NB4 (cell line): ENCODE data around the gene IL13.

ENCODE experiments used
- DNase-seq: peaks from one replicate; pipeline ENCODE4 v3.0.0; 2010; ENCODE audit warnings: low read depth
- H3K4me3 ChIP-seq: one replicate; pipeline ENCODE4 v1.5.1; 2011; ENCODE audit warnings: mild to moderate bottlenecking, low read depth, low read length, moderate library complexity
- CTCF ChIP-seq: IDR thresholded peaks from one replicate; pipeline ENCODE4 v1.5.1; 2012; ENCODE audit warnings: low read depth, low read length
- MAX ChIP-seq: IDR thresholded peaks from 2 replicates; pipeline ENCODE4 v1.6.1; 2011; ENCODE audit warnings: low read depth, low read length
- MYC ChIP-seq: IDR thresholded peaks from 2 replicates; pipeline ENCODE4 v1.6.1; 2011; ENCODE audit warnings: low read depth, low read length
- POLR2A ChIP-seq: IDR thresholded peaks from 2 replicates; pipeline ENCODE4 v1.6.1; 2011; ENCODE audit warnings: mild to moderate bottlenecking; ENCODE audit not compliant: insufficient read length; ENCODE audit errors: extremely low read depth

The IL13 gene

GRCh38 chr5:132648355-132648754 is 9.6 kb upstream of the IL13 start:
- no peak for DNase-seq
- no peak overlapping the region for H3K4me3 ChIP-seq
- TF ChIP-seq POLR2A (no peak), MAX (no peak), MYC (no peak), CTCF (no peak)

- TF ChIP-seq MYC (no peak), CTCF (no peak), POLR2A (no peak), MAX (no peak)
- no peak for DNase-seq
- H3K4me3 ChIP-seq: no peak overlapping the region
Measured at GRCh38 chr5:132651838-132652469, 6.0 kb upstream of the IL13 start.

GRCh38 chr5:132653716-132654115 is 4.3 kb upstream of the IL13 start:
- TF ChIP-seq POLR2A (no peak), MYC (no peak), MAX (no peak), CTCF (no peak)
- no peak for DNase-seq
- H3K4me3 ChIP-seq: no peak overlapping the region

GRCh38 chr5:132655821-132656773 is 1.9 kb upstream of the IL13 start:
- no peak overlapping the region for H3K4me3 ChIP-seq
- TF ChIP-seq MAX: no peak
- no peak for TF ChIP-seq POLR2A
- no peak for TF ChIP-seq MYC
- TF ChIP-seq CTCF: no peak
- peak; percentile 74 for DNase-seq

- no peak overlapping the region for H3K4me3 ChIP-seq
- no peak for TF ChIP-seq MYC
- TF ChIP-seq CTCF: no peak
- no peak for TF ChIP-seq MAX
- TF ChIP-seq POLR2A: no peak
- DNase-seq: peak; percentile 11
Measured at GRCh38 chr5:132656774-132657355, 1.1 kb upstream of the IL13 start.
